ENCODE data around the gene RPS6KB2. TPM values are rescaled to one million over a fixed set of nuclear protein-coding genes. Genes with fewer than 3 reads are reported as not detected.

Gene RPS6KB2
- total and polyA plus RNA-seq, 2 experiments from 2014 or later, result 29.5 to 41.3 TPM

DNA sequence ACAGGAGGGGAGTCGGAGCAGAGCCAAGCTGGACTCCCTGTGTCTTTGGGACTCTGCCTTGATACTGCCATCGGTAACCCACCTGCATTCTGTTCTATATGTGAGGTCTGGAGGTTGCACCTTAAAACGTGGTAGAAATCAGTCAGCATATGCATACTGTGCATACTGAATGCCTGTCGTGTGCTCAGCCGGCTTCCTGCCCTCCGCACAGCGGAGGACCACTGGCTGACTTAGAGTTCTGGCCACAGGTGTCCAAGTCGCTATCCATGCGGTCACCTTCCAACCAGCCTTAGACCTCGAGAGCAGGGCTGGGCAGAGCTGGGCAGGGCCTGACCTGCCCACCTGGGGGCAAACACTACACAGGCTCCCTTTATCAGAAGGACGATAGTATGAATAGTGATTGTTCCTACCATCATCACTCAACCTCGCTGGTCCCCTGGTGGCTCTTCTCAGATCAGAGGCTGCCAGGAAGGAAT is 20.6 kb upstream of the RPS6KB2 start (continued):
- TF ChIP-seq ZNF114 (CRISPR knock-in tag; IDR thresholded peaks at IDR 0.05) (no peak), POLR2AphosphoS5 (IDR thresholded peaks at IDR 0.05; ENCODE audit: low read depth) (no peak), STAT1 (IDR thresholded peaks at IDR 0.05; ENCODE audit: unreplicated experiment) (no peak), JUNB (IDR thresholded peaks at IDR 0.05; ENCODE audit: unreplicated experiment) (no peak), CREB1 (CRISPR knock-in tag; IDR thresholded peaks at IDR 0.05; ENCODE audit: low read depth) (no peak), NANOG (IDR thresholded peaks at IDR 0.05; ENCODE audit: borderline replicate concordance) (no peak), EZH2phosphoT487 (IDR thresholded peaks at IDR 0.05; ENCODE audit: unreplicated experiment) (no peak)
- TF ChIP-seq, protein P1, sequence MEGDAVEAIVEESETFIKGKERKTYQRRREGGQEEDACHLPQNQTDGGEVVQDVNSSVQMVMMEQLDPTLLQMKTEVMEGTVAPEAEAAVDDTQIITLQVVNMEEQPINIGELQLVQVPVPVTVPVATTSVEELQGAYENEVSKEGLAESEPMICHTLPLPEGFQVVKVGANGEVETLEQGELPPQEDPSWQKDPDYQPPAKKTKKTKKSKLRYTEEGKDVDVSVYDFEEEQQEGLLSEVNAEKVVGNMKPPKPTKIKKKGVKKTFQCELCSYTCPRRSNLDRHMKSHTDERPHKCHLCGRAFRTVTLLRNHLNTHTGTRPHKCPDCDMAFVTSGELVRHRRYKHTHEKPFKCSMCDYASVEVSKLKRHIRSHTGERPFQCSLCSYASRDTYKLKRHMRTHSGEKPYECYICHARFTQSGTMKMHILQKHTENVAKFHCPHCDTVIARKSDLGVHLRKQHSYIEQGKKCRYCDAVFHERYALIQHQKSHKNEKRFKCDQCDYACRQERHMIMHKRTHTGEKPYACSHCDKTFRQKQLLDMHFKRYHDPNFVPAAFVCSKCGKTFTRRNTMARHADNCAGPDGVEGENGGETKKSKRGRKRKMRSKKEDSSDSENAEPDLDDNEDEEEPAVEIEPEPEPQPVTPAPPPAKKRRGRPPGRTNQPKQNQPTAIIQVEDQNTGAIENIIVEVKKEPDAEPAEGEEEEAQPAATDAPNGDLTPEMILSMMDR (conservative IDR thresholded peaks at IDR 0.05; ENCODE audit: low read depth in 2 of 2), result no peak

DNA sequence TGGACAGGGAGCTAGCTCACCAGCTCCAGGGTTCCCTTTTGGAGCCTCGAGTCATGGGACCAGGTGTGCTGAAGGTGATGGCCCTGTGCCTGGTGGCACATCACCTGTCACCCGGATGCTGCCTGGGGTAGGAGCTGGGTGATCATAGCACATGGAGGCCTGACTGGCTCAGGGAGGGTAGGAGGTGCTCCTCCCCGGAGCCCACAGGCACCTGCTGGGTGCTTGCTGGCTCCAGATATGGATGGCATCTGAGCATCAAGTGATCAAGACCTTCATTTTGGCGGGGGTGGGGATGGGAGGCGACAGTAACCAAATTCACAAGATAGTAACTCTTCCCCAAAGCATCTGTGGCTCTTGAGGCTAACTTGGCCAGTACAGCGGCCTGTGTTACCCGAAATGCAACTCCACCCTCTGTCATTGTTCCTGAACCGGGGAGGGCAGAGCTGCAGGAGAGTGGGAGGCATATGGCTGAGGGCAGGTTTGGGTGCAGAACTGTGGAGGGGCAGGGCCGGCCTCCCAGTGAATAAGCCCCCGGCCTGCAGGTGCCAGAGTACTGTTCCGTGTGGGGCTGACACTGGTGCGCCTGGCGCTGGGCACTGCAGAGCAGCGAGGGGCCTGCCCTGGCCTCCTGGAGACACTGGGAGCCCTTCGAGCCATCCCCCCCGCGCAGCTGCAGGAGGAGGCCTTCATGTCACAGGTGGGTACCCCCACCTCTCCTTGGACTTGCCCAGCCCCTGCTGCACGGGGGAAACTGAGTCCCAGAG is 19.7 kb upstream of the RPS6KB2 start:
- peaks cover 33% of the 10 kb centered on the region for H3K27me3 Mint-ChIP-seq (ENCODE audit: insufficient read depth, low read depth, poor library complexity)

More for the DNA sequence above, 19.7 kb upstream of the RPS6KB2 start:
- DNase-seq (ENCODE audit: low spot score) (no peak), ATAC-seq (no peak)
- Histone ChIP-seq H3K4me3 (no peak overlapping the region), H3K9me2 (ENCODE audit: insufficient read depth) (no peaks in the 10 kb centered on the region), H4K20me1 (replicated peaks; ENCODE audit: insufficient read depth) (no peaks in the 10 kb centered on the region), H3K36me3 (ENCODE audit: insufficient read depth) (no peaks in the 10 kb centered on the region), H3K4me2 (no peak overlapping the region), H3K79me2 (replicated peaks; ENCODE audit: insufficient read depth) (no peaks in the 10 kb centered on the region), H3K27ac (ENCODE audit: low read depth) (no peak overlapping the region), H3K27me3 (ENCODE audit: insufficient read depth) (peaks cover 4% of the 10 kb centered on the region; the same call in 1 of the 2 replicates), H3F3A (replicated peaks; ENCODE audit: low read depth) (no peaks in the 10 kb centered on the region), H2AFZ (no peak overlapping the region), H3K4me1 (ENCODE audit: insufficient read depth) (peaks cover 4% of the 10 kb centered on the region; the same call in 1 of the 2 replicates)
- Mint-ChIP-seq H3K4me3 (no peak overlapping the region), H3K4me1 (peaks cover 21% of the 10 kb centered on the region), H3K36me3 (ENCODE audit: low read depth) (no peaks in the 10 kb centered on the region), H3K9me3 (no peaks in the 10 kb centered on the region), H3K27ac (no peak overlapping the region)
- TF ChIP-seq ZNF331 (CRISPR knock-in tag; IDR thresholded peaks at IDR 0.05; ENCODE audit: low read depth), result no peak
- TF ChIP-seq, protein P1 (conservative IDR thresholded peaks at IDR 0.05; ENCODE audit: low read depth in 2 of 2), result no peak
- no peak for TF ChIP-seq ZNF114 (CRISPR knock-in tag; IDR thresholded peaks at IDR 0.05)
- no peak for TF ChIP-seq POLR2AphosphoS5 (IDR thresholded peaks at IDR 0.05; ENCODE audit: low read depth)
- TF ChIP-seq, protein P2, sequence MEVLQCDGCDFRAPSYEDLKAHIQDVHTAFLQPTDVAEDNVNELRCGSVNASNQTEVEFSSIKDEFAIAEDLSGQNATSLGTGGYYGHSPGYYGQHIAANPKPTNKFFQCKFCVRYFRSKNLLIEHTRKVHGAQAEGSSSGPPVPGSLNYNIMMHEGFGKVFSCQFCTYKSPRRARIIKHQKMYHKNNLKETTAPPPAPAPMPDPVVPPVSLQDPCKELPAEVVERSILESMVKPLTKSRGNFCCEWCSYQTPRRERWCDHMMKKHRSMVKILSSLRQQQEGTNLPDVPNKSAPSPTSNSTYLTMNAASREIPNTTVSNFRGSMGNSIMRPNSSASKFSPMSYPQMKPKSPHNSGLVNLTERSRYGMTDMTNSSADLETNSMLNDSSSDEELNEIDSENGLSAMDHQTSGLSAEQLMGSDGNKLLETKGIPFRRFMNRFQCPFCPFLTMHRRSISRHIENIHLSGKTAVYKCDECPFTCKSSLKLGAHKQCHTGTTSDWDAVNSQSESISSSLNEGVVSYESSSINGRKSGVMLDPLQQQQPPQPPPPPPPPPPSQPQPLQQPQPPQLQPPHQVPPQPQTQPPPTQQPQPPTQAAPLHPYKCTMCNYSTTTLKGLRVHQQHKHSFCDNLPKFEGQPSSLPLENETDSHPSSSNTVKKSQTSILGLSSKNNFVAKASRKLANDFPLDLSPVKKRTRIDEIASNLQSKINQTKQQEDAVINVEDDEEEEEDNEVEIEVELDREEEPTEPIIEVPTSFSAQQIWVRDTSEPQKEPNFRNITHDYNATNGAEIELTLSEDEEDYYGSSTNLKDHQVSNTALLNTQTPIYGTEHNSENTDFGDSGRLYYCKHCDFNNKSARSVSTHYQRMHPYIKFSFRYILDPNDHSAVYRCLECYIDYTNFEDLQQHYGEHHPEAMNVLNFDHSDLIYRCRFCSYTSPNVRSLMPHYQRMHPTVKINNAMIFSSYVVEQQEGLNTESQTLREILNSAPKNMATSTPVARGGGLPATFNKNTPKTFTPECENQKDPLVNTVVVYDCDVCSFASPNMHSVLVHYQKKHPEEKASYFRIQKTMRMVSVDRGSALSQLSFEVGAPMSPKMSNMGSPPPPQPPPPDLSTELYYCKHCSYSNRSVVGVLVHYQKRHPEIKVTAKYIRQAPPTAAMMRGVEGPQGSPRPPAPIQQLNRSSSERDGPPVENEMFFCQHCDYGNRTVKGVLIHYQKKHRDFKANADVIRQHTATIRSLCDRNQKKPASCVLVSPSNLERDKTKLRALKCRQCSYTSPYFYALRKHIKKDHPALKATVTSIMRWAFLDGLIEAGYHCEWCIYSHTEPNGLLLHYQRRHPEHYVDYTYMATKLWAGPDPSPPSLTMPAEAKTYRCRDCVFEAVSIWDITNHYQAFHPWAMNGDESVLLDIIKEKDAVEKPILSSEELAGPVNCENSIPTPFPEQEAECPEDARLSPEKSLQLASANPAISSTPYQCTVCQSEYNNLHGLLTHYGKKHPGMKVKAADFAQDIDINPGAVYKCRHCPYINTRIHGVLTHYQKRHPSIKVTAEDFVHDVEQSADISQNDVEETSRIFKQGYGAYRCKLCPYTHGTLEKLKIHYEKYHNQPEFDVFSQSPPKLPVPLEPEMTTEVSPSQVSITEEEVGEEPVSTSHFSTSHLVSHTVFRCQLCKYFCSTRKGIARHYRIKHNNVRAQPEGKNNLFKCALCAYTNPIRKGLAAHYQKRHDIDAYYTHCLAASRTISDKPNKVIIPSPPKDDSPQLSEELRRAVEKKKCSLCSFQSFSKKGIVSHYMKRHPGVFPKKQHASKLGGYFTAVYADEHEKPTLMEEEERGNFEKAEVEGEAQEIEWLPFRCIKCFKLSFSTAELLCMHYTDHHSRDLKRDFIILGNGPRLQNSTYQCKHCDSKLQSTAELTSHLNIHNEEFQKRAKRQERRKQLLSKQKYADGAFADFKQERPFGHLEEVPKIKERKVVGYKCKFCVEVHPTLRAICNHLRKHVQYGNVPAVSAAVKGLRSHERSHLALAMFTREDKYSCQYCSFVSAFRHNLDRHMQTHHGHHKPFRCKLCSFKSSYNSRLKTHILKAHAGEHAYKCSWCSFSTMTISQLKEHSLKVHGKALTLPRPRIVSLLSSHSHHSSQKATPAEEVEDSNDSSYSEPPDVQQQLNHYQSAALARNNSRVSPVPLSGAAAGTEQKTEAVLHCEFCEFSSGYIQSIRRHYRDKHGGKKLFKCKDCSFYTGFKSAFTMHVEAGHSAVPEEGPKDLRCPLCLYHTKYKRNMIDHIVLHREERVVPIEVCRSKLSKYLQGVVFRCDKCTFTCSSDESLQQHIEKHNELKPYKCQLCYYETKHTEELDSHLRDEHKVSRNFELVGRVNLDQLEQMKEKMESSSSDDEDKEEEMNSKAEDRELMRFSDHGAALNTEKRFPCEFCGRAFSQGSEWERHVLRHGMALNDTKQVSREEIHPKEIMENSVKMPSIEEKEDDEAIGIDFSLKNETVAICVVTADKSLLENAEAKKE (CRISPR knock-in tag; IDR thresholded peaks at IDR 0.05), result no peak
- no peak for TF ChIP-seq EZH2phosphoT487 (IDR thresholded peaks at IDR 0.05; ENCODE audit: unreplicated experiment)
- no peak for TF ChIP-seq STAT1 (IDR thresholded peaks at IDR 0.05; ENCODE audit: unreplicated experiment)
